GM23248 (cell line): Measurements from ENCODE around the gene SIK2. TPM values are rescaled to one million over a fixed set of nuclear protein-coding genes. Genes with fewer than 3 reads are reported as not detected.

Source experiments
- DNase-seq: peaks from one replicate; pipeline ENCODE4 v3.0.0-alpha.2; 2015
- H2AFZ ChIP-seq: fragments of 200-600 bp; sonication (generic); 2 replicates; pipeline ENCODE4 v1.6.1; 2016; ENCODE audit warnings: antibody characterized with exemption
- H3F3A ChIP-seq: fragments of 200-600 bp; sonication (generic); 2 replicates; pipeline ENCODE4 v1.6.1; 2016; ENCODE audit warnings: mild to moderate bottlenecking, antibody characterized with exemption, mixed run types; ENCODE audit not compliant: insufficient read depth
- H3K27ac ChIP-seq: fragments of 200-600 bp; sonication (generic); 2 replicates; pipeline ENCODE4 v1.5.1; 2016; ENCODE audit warnings: mild to moderate bottlenecking
- H3K27me3 ChIP-seq: fragments of 200-600 bp; sonication (generic); replicated peaks from 2 replicates; pipeline ENCODE4 v1.6.1; 2016; ENCODE audit warnings: mild to moderate bottlenecking; ENCODE audit not compliant: insufficient read depth
- H3K36me3 ChIP-seq: fragments of 200-600 bp; sonication (generic); 2 replicates; pipeline ENCODE4 v1.6.1; 2016; ENCODE audit warnings: low read depth, mild to moderate bottlenecking
- H3K4me1 ChIP-seq: fragments of 200-600 bp; sonication (generic); 2 replicates; pipeline ENCODE4 v1.6.1; 2016; ENCODE audit warnings: mild to moderate bottlenecking; ENCODE audit not compliant: insufficient read depth
- H3K4me2 ChIP-seq: fragments of 200-600 bp; sonication (generic); one replicate; pipeline ENCODE4 v1.6.1; 2016; ENCODE audit warnings: mild to moderate bottlenecking; ENCODE audit not compliant: unreplicated experiment
- H3K4me3 ChIP-seq: fragments of 200-600 bp; sonication (generic); 2 replicates; pipeline ENCODE4 v1.5.1; 2016; ENCODE audit warnings: mild to moderate bottlenecking
- H3K79me2 ChIP-seq: fragments of 200-600 bp; sonication (generic); 2 replicates; pipeline ENCODE4 v1.6.1; 2016; ENCODE audit warnings: mild to moderate bottlenecking; ENCODE audit not compliant: insufficient read depth
- H3K9ac ChIP-seq: fragments of 200-600 bp; sonication (generic); 2 replicates; pipeline ENCODE4 v1.6.1; 2016; ENCODE audit warnings: mild to moderate bottlenecking
- H3K9me2 ChIP-seq: fragments of 200-600 bp; sonication (generic); 2 replicates; pipeline ENCODE4 v1.6.1; 2016; ENCODE audit warnings: mixed run types, mild to moderate bottlenecking, moderate library complexity; ENCODE audit not compliant: insufficient read depth
- H3K9me3 ChIP-seq: fragments of 200-600 bp; sonication (generic); one replicate; pipeline ENCODE4 v1.6.1; 2017; ENCODE audit warnings: low read depth
- H4K20me1 ChIP-seq: fragments of 200-600 bp; sonication (generic); 2 replicates; pipeline ENCODE4 v1.6.0; 2016; ENCODE audit not compliant: insufficient read depth
- EZH2 ChIP-seq: fragments of 200-600 bp; sonication (generic); IDR thresholded peaks from 2 replicates; pipeline ENCODE4 v1.6.1; 2018; ENCODE audit warnings: antibody characterized with exemption, mild to moderate bottlenecking; ENCODE audit not compliant: insufficient read depth, poor library complexity, severe bottlenecking
- EZH2phosphoT487 ChIP-seq: fragments of 200-600 bp; sonication (generic); IDR thresholded peaks from 2 replicates; pipeline ENCODE4 v1.6.1; 2018; ENCODE audit warnings: antibody characterized with exemption, moderate library complexity, mild to moderate bottlenecking, low read depth; ENCODE audit not compliant: insufficient read depth
- WGBS, 2 experiments: methylation state at CpG; one replicate each; pipeline ENCODE4 v1.1.6; 2015 to 2017; ENCODE audit warnings: low lambda C conversion rate in 2 of 2, low coverage in 1 of 2; ENCODE audit errors: missing lambda C conversion rate in 2 of 2; 5-methylcytosine and 5-hydroxymethylcytosine counted together
- in situ Hi-C: fragments of 300-500 bp; cut with MboI; formaldehyde crosslinking; loops from 2 replicates; pipeline ENCODE4 v1.15.0; 2020
- polyA plus RNA-seq: library from polyadenylated mRNA; unstranded; fragments of >200 nt; fragmentation: Nextera tagmentation; extraction: Ambion mirVana; gene quantifications from 2 replicates; pipeline ENCODE4 v1.2.1, GENCODE V29; 2016
- total RNA-seq: library from RNA; depleted of rRNA; stranded (reverse); fragments of >200 nt; shearing (Covaris generic); gene quantifications from 2 replicates; pipeline ENCODE4 v1.2.3, GENCODE V29; 2014

The SIK2 gene
- total and polyA plus RNA-seq, 2 experiments from 2014 or later: 5.9 to 14.8 TPM

DNA sequence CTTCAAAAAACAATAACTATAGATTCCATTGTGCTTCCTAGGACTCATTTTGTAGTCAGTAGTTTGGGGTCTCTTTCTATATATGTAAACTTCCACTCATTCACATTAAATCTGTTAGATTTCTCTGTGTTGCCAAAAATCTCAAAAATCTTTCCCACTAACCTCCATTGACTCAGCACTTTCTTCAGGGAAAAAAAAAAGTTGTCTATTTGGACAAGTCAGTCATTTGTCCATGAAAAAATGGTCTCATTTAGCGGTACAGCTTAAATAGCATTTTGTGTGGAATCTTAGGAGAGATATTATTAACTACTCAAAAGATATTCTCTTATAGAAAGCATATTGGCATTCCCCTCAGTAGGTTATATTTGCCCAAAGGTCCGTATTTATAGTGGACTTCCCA is 82.0 kb downstream of the SIK2 start:
- WGBS, 2 experiments: 100% methylated on average over 2 of the region's 2 CpGs
- no peaks in the 10 kb centered on the region for H3K9me2 ChIP-seq
- H2AFZ ChIP-seq: no peak overlapping the region
- no peaks in the 10 kb centered on the region for H4K20me1 ChIP-seq
- H3K27me3 ChIP-seq: no peaks in the 10 kb centered on the region
- no peak overlapping the region for H3K4me3 ChIP-seq
- H3K79me2 ChIP-seq: peaks cover 22% of the 10 kb centered on the region
- no peak overlapping the region for H3K4me2 ChIP-seq
- peaks cover 15% of the 10 kb centered on the region for H3F3A ChIP-seq
- peaks cover 18% of the 10 kb centered on the region for H3K4me1 ChIP-seq
- no peak overlapping the region for H3K27ac ChIP-seq
- H3K9me3 ChIP-seq: no peaks in the 10 kb centered on the region
- in situ Hi-C loops: no loop called here
- DNase-seq: no peak
- H3K36me3 ChIP-seq: peaks cover 11% of the 10 kb centered on the region; the same call in 1 of the 2 replicates
- TF ChIP-seq EZH2phosphoT487: no peak
- TF ChIP-seq EZH2: no peak
- H3K9ac ChIP-seq: no peak overlapping the region

DNA sequence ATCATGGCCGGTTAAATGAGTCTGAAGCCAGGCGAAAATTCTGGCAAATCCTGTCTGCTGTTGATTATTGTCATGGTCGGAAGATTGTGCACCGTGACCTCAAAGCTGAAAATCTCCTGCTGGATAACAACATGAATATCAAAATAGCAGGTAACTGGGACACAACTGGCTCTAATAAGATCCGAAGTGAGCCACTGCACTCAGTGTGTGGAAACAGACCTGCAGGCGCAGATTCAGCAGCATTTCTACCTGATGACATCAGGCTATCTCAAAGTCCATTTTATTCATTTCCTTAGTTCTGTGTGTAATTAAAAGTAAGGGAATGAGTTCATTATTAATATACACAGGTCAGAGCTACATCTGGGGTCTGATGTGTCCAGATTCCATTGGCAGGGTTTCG is 85.8 kb downstream of the SIK2 start:
- no peak overlapping the region for H3K4me3 ChIP-seq
- no peaks in the 10 kb centered on the region for H3K9me3 ChIP-seq
- peak; percentile 51 for DNase-seq
- no peak overlapping the region for H3K9ac ChIP-seq
- H3K4me1 ChIP-seq: peaks cover 24% of the 10 kb centered on the region
- H3K27me3 ChIP-seq: no peaks in the 10 kb centered on the region
- peaks cover 12% of the 10 kb centered on the region; the same call in 1 of the 2 replicates for H3K36me3 ChIP-seq
- H3K27ac ChIP-seq: peak overlapping the region; percentile 11; the same call in 1 of the 2 replicates
- no peak overlapping the region for H2AFZ ChIP-seq
- TF ChIP-seq EZH2phosphoT487 (no peak), EZH2 (no peak)
- no peaks in the 10 kb centered on the region for H3K9me2 ChIP-seq
- no peaks in the 10 kb centered on the region for H4K20me1 ChIP-seq
- peaks cover 34% of the 10 kb centered on the region for H3K79me2 ChIP-seq
- H3F3A ChIP-seq: peaks cover 18% of the 10 kb centered on the region
- in situ Hi-C loops: no loop called here
- H3K4me2 ChIP-seq: peak overlapping the region; percentile 0
- 48 to 50% methylated on average over 7 of the region's 7 CpGs for WGBS, 2 experiments

DNA sequence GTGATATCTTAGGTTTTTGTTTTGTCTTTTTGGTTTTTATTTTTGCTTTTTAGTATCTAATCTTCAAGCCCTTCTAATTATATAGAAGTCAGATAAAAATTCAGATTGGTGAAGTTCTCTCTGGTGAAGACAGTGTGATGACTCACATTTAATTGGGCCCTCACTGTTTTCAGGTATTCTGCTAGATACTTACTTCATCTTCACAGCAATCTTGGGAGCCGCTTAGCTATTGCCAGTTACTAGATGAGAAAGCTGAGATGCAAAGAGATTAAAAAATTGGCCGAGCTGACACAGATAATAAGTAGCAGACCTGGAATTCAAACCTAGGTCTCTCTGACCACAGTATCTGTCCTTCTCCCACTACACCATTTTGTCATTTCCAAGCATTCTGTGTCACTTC is 88.9 kb downstream of the SIK2 start:
- no peak overlapping the region for H3K27ac ChIP-seq
- H3F3A ChIP-seq: peaks cover 35% of the 10 kb centered on the region
- TF ChIP-seq EZH2phosphoT487: no peak
- TF ChIP-seq EZH2: no peak
- WGBS, 2 experiments: 88 to 89% methylated on average over 2 of the region's 2 CpGs
- peak; percentile 7 for DNase-seq
- H2AFZ ChIP-seq: no peak overlapping the region
- peaks cover 9% of the 10 kb centered on the region; the same call in 1 of the 2 replicates for H3K36me3 ChIP-seq
- H3K4me1 ChIP-seq: peaks cover 44% of the 10 kb centered on the region
- no peak overlapping the region for H3K4me2 ChIP-seq
- no peaks in the 10 kb centered on the region for H3K9me2 ChIP-seq
- H3K9ac ChIP-seq: no peak overlapping the region
- H3K27me3 ChIP-seq: no peaks in the 10 kb centered on the region
- no peaks in the 10 kb centered on the region for H4K20me1 ChIP-seq
- in situ Hi-C loops: no loop called here
- H3K4me3 ChIP-seq: no peak overlapping the region
- peaks cover 41% of the 10 kb centered on the region for H3K79me2 ChIP-seq
- H3K9me3 ChIP-seq: no peaks in the 10 kb centered on the region

DNA sequence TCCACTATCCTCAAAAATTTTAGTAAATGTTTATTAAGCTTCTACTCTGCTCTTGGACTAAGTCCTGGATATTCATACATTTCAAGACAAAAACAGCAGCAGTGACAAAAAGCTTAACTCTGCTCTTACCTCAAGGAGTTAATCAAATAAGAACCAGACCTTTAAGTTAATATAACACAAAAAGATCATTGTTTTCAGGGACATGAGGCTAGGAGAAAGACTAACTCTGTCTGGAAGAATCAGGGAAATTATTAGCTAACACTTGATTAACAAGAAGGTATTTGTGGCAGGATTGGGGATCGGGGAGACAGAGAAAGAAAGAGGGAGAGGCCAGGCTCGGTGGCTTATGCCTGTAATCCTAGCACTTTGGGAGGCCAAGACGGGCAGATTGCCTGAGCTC is 89.5 kb downstream of the SIK2 start:
- H3K4me1 ChIP-seq: peaks cover 50% of the 10 kb centered on the region
- H3K9me2 ChIP-seq: no peaks in the 10 kb centered on the region
- WGBS, 2 experiments: 83 to 86% methylated on average over 3 of the region's 3 CpGs
- H3K4me3 ChIP-seq: no peak overlapping the region
- H3K36me3 ChIP-seq: peaks cover 9% of the 10 kb centered on the region; the same call in 1 of the 2 replicates
- H3K27me3 ChIP-seq: no peaks in the 10 kb centered on the region
- TF ChIP-seq EZH2 (no peak), EZH2phosphoT487 (no peak)
- H3K4me2 ChIP-seq: no peak overlapping the region
- DNase-seq: no peak
- no peak overlapping the region for H3K9ac ChIP-seq
- in situ Hi-C loops: no loop called here
- peaks cover 38% of the 10 kb centered on the region for H3F3A ChIP-seq
- H2AFZ ChIP-seq: no peak overlapping the region
- peaks cover 39% of the 10 kb centered on the region for H3K79me2 ChIP-seq
- no peaks in the 10 kb centered on the region for H3K9me3 ChIP-seq
- H4K20me1 ChIP-seq: no peaks in the 10 kb centered on the region
- H3K27ac ChIP-seq: no peak overlapping the region
